LNCaP clone FGC (cell line): ENCODE measurements around the gene VSTM2A.

Experiments
- DNase-seq: peaks from one replicate; pipeline ENCODE4 v3.0.0-alpha.2; 2011; ENCODE audit warnings: low read depth
- H3K4me3 ChIP-seq: 2 replicates; pipeline ENCODE4 v1.5.1; 2011; ENCODE audit warnings: mild to moderate bottlenecking, low read depth, low read length, control low read depth
- CTCF ChIP-seq: IDR thresholded peaks from 2 replicates; pipeline ENCODE4 v1.5.1; 2012; ENCODE audit warnings: mild to moderate bottlenecking; ENCODE audit not compliant: control insufficient read depth, insufficient read depth; ENCODE audit errors: extremely low read depth

VSTM2A gene

DNA sequence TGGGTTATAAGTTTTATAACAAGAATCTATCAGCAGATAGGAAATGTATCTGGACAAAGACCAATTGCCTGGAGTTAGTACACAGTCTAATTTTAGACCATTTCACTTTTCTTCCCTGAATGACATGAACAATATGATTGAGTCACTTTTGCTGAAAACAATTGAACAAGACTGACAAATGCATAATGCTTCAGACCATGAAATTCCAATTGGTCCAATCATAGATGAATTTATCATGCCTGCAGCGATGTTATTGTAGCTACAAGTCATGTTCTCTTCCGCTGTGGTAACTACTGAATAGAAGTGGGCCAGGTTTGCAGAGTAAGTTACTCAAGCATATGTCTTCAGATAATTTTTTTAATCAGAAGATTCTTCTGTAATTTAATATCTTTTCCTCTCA, 73.4 kb downstream of the VSTM2A start:
- no peak overlapping the region for H3K4me3 ChIP-seq
- DNase-seq: no peak
- TF ChIP-seq CTCF: no peak
